ENCODE results near the gene DCAF4.

DCAF4 gene

GRCh38 chr14:72978856-72979255 is 52.6 kb downstream of the DCAF4 start:
- TF ChIP-seq SIN3A (IDR thresholded peaks at IDR 0.05; ENCODE audit: borderline replicate concordance, insufficient read depth, low read length) (no peak), TAF1 (IDR thresholded peaks at IDR 0.05; ENCODE audit: borderline replicate concordance, insufficient read depth, low read length) (no peak), FOXP2 (optimal IDR thresholded peaks at IDR 0.05; ENCODE audit: borderline replicate concordance, extremely low read depth, extremely low read length, insufficient read depth) (no peak), REST (IDR thresholded peaks at IDR 0.05; ENCODE audit: insufficient read depth in 1 of 2, low read depth in 2 of 2, low read length in 2 of 2) (no peak), POLR2AphosphoS5 (IDR thresholded peaks at IDR 0.05; ENCODE audit: low read depth, low read length) (no peak)

DNA sequence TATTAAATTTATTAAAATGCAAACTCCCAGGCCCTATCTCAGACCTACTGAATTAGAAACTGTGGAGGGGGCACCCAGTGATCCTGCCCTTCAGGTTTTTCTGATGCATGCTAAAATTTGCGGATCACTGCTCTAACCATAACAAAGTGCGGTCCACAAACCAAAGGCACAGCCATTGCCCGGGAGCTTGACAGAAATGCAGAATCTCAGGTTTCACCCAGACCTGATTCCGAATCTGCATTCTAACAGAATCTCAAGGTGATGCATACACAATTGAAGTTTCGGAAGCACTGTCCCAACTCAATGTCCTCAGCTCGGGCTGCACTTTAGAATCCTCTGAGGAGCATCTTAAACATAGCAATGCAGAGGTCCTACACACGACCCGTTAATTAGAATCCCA is 54.6 kb downstream of the DCAF4 start:
- TF ChIP-seq FOXP2 (optimal IDR thresholded peaks at IDR 0.05; ENCODE audit: borderline replicate concordance, extremely low read depth, extremely low read length, insufficient read depth) (no peak), POLR2AphosphoS5 (IDR thresholded peaks at IDR 0.05; ENCODE audit: low read depth, low read length) (no peak), REST (IDR thresholded peaks at IDR 0.05; ENCODE audit: insufficient read depth in 1 of 2, low read depth in 2 of 2, low read length in 2 of 2) (no peak)

DNA sequence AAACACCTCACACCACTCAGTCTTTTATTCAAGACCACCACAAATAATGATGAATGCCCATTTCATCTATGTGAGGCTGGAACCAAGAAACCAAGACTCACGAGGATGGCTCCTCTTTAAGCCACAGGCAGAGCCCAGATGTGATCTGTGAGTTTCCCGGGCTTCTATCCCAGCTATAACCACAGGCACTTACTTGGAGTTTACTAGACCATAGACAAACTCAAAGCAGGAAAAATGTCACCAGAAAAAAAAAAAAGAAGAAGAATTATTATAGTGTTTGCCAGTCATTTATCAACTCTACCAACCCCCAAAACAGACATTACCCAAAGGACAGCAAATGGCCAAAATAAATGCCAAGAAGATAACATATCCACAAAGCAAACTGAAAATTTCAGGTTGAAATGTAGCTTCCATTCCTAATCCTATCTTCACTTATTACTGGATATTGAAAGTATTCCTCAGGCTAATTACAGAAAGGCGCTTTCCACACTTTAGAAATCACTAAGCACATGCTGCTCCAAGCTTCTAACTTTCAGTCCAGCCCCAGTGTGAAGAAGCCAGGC is 56.0 kb downstream of the DCAF4 start:
- TF ChIP-seq REST (IDR thresholded peaks at IDR 0.05; ENCODE audit: insufficient read depth in 1 of 2, low read depth in 2 of 2, low read length in 2 of 2): no peak
- TF ChIP-seq POLR2AphosphoS5 (IDR thresholded peaks at IDR 0.05; ENCODE audit: low read depth, low read length): no peak

GRCh38 chr14:72986214-72986613 is 60.0 kb downstream of the DCAF4 start:
- no peak for TF ChIP-seq POLR2AphosphoS5 (IDR thresholded peaks at IDR 0.05; ENCODE audit: low read depth, low read length)
- TF ChIP-seq REST (IDR thresholded peaks at IDR 0.05; ENCODE audit: insufficient read depth in 1 of 2, low read depth in 2 of 2, low read length in 2 of 2): no peak
- no peak for TF ChIP-seq FOXP2 (optimal IDR thresholded peaks at IDR 0.05; ENCODE audit: borderline replicate concordance, extremely low read depth, extremely low read length, insufficient read depth)
- no peak for TF ChIP-seq SIN3A (IDR thresholded peaks at IDR 0.05; ENCODE audit: borderline replicate concordance, insufficient read depth, low read length)
- no peak for TF ChIP-seq TAF1 (IDR thresholded peaks at IDR 0.05; ENCODE audit: borderline replicate concordance, insufficient read depth, low read length)

GRCh38 chr14:72986857-72987256 is 60.6 kb downstream of the DCAF4 start:
- TF ChIP-seq SIN3A (IDR thresholded peaks at IDR 0.05; ENCODE audit: borderline replicate concordance, insufficient read depth, low read length): no peak
